GM18873 (cell line): ENCODE results near the gene PGM2L1.
"Not testable (repeated sequence)": the region's sequence is repeated elsewhere in the genome, so short reads cannot be mapped to it uniquely, and the experiment has no call there.

Source experiments
- ATAC-seq: cut with Tn5 transposase; IDR thresholded peaks from one replicate; pipeline ENCODE4 v1.9.1; 2021; ENCODE audit warnings: mild to moderate bottlenecking, moderate library complexity, moderate number of reproducible peaks; ENCODE audit not compliant: unreplicated experiment, low FRiP score

Gene PGM2L1

DNA sequence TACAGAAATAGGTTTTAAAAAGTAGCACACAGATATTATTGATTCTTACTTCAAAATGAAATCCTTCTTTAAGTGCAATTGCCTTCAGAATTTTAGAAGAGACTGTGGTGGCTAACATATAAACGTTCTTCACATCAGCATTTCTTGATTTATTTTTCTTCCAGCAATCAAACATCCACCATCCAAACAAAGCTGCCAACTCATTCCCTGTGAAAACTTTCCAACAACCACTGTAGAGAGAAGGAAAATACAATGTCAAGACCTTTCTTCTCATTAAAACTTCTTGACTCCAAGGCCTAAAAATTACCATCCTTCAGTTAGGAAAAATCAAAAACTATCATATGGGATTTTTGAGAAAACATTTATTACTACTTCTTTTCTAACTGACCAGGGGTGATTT lies 52.8 kb downstream of the PGM2L1 start:
- no peak for ATAC-seq

DNA sequence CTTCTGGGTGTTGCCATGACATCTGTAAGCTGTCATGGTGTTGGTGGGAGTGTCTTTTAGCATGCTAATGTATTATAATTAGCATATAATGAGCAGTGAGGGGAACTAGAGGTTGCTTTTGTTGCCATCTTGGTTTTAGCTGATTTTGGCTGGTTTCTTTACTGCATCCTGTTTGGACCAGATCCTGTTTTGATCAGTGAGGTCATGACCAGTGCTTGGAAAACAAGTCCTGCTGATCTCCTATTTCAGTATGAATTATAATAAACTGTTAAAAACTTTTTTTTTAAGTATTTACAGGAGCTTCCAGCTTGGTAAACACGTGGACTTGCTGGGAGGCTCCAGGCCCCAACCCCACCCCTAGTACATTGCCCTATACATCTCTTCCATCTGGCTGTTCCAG lies 56.3 kb downstream of the PGM2L1 start:
- no peak for ATAC-seq

DNA sequence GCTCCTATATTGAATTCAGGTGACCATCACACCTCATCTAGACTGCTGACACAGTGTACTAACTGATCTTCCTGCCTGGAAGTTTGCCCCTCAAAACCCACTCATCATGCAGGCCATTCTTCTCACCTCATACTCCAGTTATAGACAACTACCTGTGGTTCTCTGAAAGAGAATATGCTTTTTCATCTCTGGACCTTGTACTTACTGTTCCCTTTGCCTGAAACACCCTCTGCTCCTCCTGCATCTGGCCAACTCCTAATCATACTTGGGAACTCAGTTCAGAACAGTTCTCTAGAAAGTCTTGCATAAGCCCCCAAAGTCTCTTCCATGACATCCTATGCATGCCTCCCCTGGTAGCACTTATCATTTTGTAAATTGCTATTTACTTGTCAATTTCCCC lies 58.6 kb downstream of the PGM2L1 start:
- ATAC-seq, result no peak

DNA sequence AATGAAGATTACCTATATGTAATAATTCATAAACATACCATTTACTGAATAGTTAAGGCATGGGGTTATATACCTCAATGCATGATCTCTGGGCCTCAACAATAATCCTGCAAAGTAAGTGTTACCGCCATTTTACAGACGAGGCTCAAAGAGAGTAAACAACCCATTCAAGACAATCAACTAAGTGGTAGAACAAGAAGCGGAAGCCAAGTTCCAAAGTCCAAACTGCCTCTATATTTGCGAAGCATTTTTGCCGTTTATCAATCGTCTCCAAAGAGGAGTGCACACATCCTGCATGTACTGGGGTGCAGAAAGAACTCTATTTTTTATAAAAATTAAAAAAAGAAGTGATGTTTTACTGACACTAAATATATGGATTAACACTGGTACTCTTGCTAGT lies 59.3 kb downstream of the PGM2L1 start:
- no peak for ATAC-seq

DNA sequence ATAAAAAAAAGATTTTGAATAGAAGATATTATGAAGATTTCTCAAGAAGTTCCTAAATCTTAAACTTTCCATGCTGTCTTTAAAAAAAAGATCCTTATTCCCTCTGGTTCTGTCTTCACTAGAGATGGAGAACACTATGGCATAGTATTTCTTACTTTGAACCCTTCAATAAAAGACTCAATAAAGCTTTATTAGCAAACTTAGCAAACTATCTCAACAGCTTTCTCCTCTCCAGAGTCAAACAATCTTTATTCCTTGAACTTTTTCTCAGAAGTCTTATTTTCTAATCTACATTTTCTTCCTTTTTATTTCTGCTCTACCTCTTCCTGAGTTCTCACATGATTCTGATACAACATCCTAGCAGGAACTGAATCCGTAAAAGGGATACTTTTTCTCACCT lies 65.0 kb downstream of the PGM2L1 start:
- no peak for ATAC-seq

DNA sequence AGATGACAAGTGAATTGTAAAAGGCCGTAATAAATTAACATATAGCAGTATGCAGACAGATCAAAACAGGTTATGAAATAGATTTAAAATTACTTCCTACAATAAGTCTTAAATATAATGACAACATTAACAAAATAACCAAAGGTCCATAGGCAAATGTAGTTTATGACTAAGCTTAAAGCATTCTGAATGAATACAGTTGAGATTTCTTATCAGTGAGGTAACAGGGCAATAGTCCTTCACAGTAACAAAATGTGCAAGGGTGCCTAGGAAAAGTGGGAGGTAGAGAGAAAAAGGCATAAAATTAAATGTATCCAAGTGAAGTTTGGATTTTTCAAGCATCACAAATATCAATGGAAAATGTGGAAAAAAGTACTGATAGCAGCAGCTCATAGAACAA lies 65.9 kb downstream of the PGM2L1 start:
- no peak for ATAC-seq

DNA sequence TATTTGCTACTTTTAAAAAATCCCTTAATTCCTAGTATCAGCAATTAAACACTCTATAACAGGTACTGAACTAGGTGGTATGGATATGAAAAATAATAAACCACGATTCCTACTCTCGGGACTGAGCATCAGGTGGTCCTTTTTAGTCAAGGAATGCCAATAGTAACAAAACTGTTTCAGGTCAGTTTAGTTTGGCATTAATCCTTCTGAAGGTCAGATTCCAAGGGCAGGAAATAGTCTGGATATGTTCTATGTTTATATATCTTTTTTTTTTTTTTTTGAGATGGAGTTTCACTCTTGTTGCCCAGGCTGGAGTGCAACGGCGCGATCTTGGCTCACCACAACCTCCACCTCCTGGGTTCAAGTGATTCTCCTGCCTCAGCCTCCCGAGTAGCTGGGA lies 67.2 kb downstream of the PGM2L1 start:
- ATAC-seq, result not testable (repeated sequence)

DNA sequence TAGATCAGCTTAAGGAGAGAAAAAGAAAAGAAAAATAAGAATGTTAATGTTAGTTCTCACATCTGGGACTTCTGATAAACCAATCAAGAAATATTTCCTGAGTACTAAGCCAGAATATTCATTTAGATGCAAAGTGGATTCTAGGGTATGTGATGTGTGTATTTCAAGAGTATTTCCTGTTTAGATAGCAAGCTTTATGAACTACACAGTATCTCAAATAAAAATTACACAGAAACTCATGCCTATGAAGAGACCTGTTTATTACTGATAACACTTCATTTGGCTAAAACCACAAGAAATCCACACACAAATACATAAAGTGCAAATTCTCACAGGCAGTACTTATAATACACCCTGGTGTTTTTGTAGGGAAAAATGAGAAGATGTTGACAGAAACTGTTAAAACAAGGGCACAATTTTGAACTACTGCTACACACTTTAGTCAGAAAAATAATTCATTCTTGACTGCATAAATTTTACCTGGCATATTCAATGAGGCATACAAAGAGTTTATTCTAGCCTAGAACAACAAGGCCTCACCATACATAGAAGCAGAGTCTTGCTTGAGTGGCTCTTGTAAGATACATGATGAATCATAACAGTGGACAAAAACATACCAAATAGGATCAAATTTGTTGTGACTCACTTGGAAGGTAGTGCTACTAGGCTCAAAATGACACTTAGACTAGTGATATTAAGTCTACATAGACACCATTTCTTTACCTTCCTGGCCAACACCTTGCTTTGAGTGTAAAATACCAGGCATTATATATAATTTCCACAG lies 68.0 kb downstream of the PGM2L1 start:
- ATAC-seq, result no peak

DNA sequence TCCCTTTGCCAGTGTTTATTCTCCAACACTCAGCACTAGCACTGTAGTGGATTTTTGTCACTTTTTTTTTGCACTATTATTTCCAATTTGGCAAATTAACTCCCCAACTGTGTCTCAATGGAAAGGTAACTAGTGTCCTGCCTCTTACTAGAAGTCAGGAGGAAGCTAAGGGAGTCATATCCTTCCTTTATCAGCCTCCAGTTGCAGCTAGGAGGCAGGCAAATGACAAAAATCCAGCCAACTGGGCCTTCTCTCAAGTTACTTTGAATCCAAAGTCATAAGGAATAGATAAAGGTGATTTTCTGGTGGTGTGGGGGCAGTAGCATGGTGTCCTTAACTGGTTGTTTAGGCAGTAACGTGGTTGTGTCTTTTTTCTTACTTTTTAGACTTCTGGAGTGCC lies 71.2 kb downstream of the PGM2L1 start:
- no peak for ATAC-seq

DNA sequence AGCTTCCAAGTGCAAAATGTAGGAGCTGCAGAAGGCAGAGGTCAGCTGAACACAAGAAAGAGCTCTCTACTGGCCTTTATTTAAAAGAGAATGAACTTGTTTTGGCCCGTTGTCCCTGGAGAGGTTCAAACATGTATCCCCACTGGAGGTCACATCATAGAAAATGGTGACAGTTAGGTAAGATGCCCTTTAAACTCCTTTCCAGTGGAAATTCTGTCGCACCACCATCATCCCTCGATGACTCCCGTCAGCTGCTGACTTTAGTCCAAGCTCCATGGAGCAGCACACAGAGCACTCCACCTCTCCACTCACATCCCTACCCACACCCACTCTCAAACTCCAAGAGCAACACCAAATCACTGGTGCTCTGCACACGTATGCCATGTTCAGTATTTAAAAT lies 71.6 kb downstream of the PGM2L1 start:
- no peak for ATAC-seq

DNA sequence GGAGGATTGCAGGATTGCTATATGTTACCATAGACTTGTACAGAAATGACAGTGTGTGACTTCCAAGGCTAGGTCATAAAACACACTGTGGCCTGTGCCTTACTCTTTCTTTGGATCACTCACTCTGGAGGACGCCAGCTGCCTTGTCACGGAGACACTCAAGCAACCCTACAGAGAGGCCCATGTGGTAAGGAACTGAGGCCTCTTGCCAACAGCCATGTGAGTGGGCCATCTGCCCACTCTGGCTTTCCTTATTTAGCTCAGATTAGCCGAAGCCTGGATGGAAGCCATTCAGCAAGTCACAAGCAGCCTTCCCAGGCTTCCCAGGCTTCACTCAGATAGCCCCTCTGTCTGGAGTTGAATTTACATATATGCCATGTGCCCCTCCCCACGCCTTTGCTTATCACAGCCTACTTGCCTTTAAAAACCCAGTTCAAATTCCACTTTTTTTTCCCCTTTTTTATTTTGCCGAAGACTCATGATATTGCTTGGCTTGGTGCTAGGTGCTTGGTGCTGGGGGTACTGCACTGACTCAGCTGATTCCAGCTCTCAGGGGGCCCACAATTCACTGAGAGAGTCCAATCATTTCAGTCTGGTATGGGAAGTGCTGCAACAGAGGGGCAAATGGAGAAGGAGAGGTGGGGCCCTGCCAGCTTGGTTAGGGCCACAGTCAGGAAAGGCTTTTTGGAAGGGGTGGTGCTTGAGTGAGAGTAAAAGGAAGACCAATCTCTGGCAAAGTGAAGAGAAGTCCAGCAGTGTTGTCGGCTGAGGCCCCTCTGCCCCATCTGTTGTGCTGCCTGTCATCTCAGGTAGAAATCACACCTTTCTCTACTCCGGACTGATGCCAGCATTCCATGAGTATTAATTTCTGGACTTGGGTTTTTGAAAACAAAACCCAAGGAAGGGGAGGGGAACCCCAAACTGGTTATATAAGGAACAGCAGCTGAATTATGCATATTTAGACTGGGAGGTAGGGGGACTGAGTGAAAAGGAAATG lies 72.3 kb downstream of the PGM2L1 start:
- no peak for ATAC-seq

DNA sequence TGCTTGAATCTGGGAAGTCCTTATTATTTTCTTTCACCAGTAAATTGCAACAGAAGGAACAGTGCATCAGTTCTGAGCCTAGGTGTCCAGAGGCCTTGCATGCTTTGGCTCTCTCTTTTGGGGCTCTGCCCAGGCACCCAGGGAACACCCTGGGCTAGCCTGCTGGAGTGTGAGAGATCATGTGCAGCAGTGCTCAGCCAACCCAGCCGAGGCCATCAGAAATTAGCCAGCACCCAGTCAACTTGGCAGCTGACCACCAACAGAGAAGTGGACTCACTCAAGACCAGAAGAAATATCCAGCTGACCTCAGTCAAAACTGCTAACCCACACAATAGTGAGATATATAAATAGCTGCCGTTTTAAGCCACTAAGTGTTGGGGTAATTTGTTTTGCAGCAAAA lies 75.6 kb downstream of the PGM2L1 start:
- ATAC-seq, result no peak

DNA sequence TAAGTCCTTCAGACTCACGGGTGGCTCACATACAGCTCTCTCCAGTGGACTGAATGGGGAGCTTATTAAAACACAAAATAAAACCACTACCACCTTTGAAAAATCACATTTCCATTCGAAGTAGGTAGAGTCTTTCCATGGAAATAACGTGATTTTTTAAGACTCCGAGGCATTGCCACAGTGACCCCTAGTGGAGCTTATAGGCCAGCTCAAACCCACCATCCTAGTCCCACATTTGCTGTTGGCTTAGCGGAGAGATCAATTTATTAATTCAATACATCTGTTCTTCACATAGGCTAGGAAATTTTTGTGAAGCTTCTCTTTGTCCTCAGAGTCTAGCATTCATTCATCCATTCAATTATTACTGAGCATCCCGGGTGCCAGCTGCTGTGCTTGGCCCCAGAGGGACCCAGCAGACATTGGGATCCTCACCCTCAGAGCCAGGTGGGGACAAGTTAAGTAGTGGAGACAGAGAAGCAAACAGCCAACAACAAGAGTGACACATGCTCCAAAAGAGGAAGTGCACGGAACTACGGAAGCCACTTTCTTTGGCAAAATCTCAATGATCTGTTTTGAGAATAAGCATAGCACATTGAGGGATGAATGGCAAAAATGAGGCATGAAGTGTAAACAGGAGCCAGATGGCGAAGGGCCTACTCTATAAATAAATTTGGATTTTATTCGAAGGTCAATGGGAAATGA lies 76.6 kb downstream of the PGM2L1 start:
- no peak for ATAC-seq

DNA sequence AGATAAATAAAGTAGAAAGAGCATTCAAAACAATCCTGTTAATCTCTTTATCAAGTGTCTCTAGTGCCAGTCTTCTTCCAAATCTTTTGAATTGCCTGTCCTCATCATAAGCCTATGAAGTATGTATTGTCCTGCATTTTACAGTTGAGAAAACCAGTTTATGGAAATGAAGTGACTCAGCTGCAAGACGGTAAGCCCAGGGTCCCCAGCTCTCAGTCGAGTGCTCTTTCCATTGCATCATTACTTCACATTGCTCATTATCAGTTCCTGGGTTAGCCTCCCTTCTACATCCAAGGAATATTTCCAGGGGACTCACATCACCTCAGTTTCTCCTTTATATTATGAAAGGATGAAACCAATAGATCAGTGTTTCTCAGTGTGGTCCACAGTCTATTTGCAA lies 77.7 kb downstream of the PGM2L1 start:
- no peak for ATAC-seq

DNA sequence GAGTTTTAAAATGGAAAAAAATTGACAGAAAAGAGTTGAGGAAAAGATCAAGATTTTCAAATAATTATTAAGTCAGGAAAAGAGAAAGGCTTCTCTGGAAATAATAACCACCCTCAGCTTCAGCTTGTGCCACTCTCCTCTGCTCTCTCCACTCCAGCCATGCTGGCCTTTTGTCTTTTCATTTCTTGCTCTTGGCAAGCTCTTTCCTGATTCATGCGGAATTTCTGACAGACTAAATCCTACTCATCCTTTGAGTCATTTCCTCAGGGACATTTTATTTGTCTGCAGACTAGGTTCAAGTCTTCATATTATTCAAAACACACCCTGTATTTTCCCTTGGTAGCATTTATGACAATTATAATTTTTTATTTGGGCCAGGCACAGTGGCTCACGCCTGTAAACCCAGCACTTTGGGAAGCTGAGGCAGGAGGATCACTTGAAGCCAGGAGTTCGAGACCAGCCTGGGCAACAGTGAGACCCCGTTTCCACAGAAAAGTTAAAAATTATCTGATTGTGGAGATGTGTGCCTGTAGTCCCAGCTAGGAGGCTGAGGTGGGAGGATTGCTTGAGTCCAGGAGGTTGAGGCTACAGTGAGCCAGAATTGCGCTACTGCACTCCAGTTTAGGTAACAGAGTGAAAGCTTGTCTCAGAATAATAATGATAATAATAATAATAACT lies 79.0 kb downstream of the PGM2L1 start:
- no peak for ATAC-seq

DNA sequence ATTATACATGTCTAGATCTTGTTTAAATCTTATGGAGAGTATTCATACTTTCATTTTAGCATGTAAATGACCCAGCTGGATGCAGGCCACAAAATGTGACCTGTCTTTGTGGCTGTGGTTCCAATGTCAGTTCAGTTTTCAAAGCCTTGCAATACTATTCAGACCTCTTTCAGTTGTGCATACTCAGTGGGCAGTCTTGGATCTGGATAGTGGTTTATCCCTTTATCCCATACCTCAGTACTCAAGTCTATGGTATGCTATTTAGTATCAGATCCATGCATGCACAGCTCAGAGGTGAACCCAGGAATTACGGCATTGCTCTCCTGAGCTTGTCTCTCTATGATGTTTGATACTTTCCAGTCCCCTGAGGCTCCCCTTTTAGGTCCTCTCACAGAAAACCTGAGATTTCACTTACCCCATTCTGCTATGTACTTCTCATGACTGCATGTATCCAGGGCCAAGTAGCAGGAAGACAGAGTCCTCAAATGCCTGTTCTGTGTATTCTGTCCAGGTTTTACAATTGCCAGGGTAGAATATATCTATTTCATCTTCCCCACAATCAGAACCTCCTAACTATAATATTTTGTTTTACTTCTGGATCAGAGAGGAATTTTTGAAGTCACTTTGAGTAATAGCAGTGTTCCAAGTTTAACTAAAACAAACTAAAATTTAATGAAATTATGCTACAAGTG lies 79.8 kb downstream of the PGM2L1 start:
- no peak for ATAC-seq

DNA sequence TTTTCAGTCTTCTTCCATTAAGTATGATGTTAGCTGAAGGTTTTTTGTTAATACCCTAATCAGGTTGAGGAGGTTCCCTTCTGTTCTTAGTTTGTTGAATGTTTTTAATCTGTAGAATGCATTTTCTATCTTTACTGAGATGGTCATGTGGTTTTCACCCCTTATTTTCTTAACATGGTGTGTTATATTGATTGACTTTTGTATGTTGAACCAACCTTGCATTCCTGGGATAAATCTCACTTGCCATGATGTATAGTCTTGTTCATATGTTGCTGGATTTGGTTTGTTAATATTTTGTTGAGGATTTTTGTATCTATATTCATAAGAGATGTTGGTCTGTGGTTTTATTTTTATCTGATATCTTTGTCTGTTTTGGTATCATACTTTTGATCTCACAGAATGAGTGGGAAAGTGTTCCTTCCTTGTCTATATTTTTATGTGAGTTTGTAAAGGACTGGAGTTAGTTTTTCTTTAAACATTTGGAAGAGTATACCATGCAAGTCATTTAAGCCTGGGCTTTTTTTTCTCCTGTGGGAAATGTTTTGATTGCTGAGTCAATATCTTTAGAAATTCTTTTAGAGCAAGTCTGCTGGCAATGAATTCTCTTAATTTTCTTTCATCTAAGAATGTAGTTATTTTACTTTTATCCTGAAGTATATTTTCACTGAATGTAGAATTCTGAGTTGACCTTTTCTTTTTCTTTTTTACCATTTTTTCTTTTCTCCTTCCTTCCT lies 81.3 kb downstream of the PGM2L1 start:
- ATAC-seq, result no peak

DNA sequence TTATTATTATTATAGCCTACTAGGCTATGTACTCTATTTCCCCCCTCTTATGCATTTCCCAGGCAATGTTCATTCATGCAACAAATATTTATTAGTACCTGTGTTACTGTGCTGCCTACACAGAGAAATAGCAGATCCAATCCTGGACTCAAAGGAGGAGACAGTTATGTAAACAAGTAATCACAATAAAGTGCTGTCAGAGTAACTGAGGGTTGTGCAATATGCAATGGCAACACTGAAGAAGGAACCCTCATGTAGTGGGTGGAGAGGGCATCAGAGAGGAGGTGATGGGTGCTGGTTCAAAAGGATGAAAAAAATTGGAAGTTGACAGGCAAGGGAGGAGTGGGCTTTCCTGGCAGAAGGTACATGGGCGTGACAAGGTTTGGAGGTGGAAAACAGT lies 85.9 kb downstream of the PGM2L1 start:
- no peak for ATAC-seq

DNA sequence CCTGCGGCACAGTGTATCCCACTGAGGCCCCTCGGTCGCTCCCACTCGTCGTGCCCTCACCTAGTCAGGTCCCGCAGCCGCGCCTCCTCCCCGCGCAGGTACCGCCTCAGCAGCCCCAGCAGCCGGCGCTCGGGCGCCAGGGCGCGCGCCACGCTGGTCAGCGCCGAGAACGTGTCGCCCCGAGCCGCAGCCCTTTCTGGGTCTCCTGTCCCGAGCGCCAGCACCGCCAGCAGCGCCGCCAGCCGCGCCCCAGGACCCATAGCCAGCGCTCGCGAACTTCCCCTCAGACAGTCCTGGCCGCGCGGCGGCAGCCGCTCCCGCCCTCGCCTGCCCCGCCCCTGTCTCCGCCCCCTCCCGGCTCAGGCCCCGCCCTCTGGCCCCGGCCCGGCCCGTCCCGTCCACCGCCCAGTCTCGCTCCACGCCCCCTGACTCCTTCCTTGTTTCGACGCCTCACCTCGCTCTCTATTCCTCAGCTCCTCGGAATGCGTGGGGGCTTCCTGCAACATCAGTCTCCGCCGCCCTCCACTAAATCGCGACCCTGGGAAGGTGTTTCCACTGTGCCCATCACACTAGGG lies 86.8 kb downstream of the PGM2L1 start, which contains the start of gene P4HA3:
Gene P4HA3 (minus strand): TSS at position 289 of the 575 bp plus-strand sequence. CDS start 29 bp downstream, at position 260.
- ATAC-seq, result no peak
